PC-9 (cell line): Measurements from ENCODE around the gene ZNF462. TPM values are rescaled to one million over a fixed set of nuclear protein-coding genes. Genes with fewer than 3 reads are reported as not detected.

Source experiments
- BruUV-seq: library from RNA; stranded (reverse); fragments of 400-500 nt; replicated peaks from 2 replicates; lab custom pipeline; 2021; lab: Mats Ljungman, UMichigan
- CTCF ChIA-PET: fragments of 300-600 bp; sonication (Branson Sonifier 250); formaldehyde crosslinking; loops from one replicate; lab custom pipeline; 2022; ENCODE audit warnings: antibody characterized with exemption; lab: Charles Lee
- POLR2A ChIA-PET: fragments of 300-600 bp; sonication (Branson Sonifier 250); formaldehyde crosslinking; loops from one replicate; lab custom pipeline; 2022; ENCODE audit warnings: antibody characterized with exemption; ENCODE audit not compliant: unreplicated experiment; lab: Charles Lee
- DNase-seq, 2 experiments: peaks; one replicate each; pipeline versions ENCODE4 v3.0.0 to v3.0.0-alpha.2; 2015 to 2022; ENCODE audit warnings: mixed read lengths in 1 of 2
- H2AFZ ChIP-seq: fragments of 200-600 bp; sonication (generic); 2 replicates; pipeline ENCODE4 v1.8.1; 2017; ENCODE audit warnings: antibody characterized with exemption
- H3F3A ChIP-seq: fragments of 200-600 bp; sonication (generic); 2 replicates; pipeline ENCODE4 v1.8.1; 2017; ENCODE audit warnings: antibody characterized with exemption, mild to moderate bottlenecking, low read depth; ENCODE audit not compliant: insufficient read depth
- H3K27ac ChIP-seq: fragments of 200-600 bp; sonication (generic); 2 replicates; pipeline ENCODE4 v1.6.1; 2016; ENCODE audit warnings: mixed run types
- H3K27me3 ChIP-seq: fragments of 200-600 bp; sonication (generic); 2 replicates; pipeline ENCODE4 v1.6.1; 2016; ENCODE audit warnings: low read depth, mixed run types; ENCODE audit not compliant: insufficient read depth
- H3K36me3 ChIP-seq: fragments of 200-600 bp; sonication (generic); 2 replicates; pipeline ENCODE4 v1.6.1; 2016; ENCODE audit warnings: low read depth, mixed run types
- H3K4me1 ChIP-seq: fragments of 200-600 bp; sonication (generic); replicated peaks from 2 replicates; pipeline ENCODE4 v1.6.1; 2016; ENCODE audit warnings: mixed run types; ENCODE audit not compliant: insufficient read depth
- H3K4me2 ChIP-seq: fragments of 200-600 bp; sonication (generic); 2 replicates; pipeline ENCODE4 v1.6.1; 2017; ENCODE audit warnings: mixed run types
- H3K4me3 ChIP-seq: fragments of 200-600 bp; sonication (generic); 2 replicates; pipeline ENCODE4 v1.6.1; 2016; ENCODE audit warnings: mixed run types
- H3K79me2 ChIP-seq: fragments of 200-600 bp; sonication (generic); 2 replicates; pipeline ENCODE4 v1.6.1; 2017; ENCODE audit warnings: low read depth, mixed run types
- H3K9me2 ChIP-seq: fragments of 200-600 bp; sonication (generic); 2 replicates; pipeline ENCODE4 v1.8.1; 2017; ENCODE audit warnings: mild to moderate bottlenecking; ENCODE audit not compliant: insufficient read depth
- H3K9me3 ChIP-seq: fragments of 200-600 bp; sonication (generic); 2 replicates; pipeline ENCODE4 v1.8.1; 2016; ENCODE audit warnings: low read depth; ENCODE audit not compliant: insufficient read depth
- H4K20me1 ChIP-seq: fragments of 200-600 bp; sonication (generic); 2 replicates; pipeline ENCODE4 v1.8.1; 2017; ENCODE audit not compliant: insufficient read depth
- EZH2 ChIP-seq: fragments of 200-600 bp; sonication (generic); IDR thresholded peaks from 2 replicates; pipeline ENCODE4 v1.8.0; 2017; ENCODE audit warnings: antibody characterized with exemption, low read depth
- intact Hi-C: fragments of 100-400 bp; cut with micrococcal nuclease; formaldehyde crosslinking; loops from one replicate; pipeline ENCODE4 v1.10.0; 2022; ENCODE audit not compliant: unreplicated experiment
- total RNA-seq: library from RNA; stranded (reverse); gene quantifications from 2 replicates; pipeline ENCODE4 v1.2.3, GENCODE V29; 2021
- TF ChIP-seq, protein P1 (sequence below): fragments of 200-600 bp; sonication (generic); conservative IDR thresholded peaks from 2 replicates; pipeline ENCODE4 v1.6.1; 2017; ENCODE audit warnings: mixed run types, antibody characterized with exemption, mild to moderate bottlenecking, moderate library complexity

ZNF462 gene
- total RNA-seq, 1 experiment from 2014 or later, result 4.8 TPM

DNA sequence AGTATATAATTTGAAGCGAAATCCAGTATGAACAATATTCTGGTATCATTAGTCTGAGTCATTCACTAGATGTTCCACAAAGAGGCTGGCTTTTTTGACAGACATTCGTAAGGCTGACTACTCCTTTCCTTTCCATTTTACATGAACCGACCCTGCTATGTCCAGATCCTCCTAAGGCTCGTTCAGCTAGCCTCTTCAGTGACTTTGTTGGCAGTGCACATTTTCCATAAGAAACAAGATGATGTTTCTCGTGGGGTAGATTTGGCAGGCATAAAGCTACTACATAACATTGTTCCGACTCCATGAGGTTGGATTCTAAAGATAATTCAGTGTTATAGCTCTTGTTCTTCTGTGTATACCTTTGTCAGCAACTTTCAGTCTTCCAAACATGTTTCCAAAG lies 49.0 kb downstream of the ZNF462 start:
- H3K9me2 ChIP-seq, result no peaks in the 10 kb centered on the region
- BruUV-seq, result no TSS peak
- intact Hi-C loops, result no loop called here
- no peak overlapping the region for H3K4me3 ChIP-seq
- H3K4me2 ChIP-seq, result no peak overlapping the region
- H3K9me3 ChIP-seq, result peaks cover 4% of the 10 kb centered on the region; the same call in 1 of the 2 replicates
- H3K27me3 ChIP-seq, result no peaks in the 10 kb centered on the region
- H3K27ac ChIP-seq, result no peak overlapping the region
- peaks cover 5% of the 10 kb centered on the region; the same call in 1 of the 2 replicates for H3F3A ChIP-seq
- CTCF ChIA-PET, result no interaction called here
- DNase-seq, result no peak
- TF ChIP-seq, protein P1, sequence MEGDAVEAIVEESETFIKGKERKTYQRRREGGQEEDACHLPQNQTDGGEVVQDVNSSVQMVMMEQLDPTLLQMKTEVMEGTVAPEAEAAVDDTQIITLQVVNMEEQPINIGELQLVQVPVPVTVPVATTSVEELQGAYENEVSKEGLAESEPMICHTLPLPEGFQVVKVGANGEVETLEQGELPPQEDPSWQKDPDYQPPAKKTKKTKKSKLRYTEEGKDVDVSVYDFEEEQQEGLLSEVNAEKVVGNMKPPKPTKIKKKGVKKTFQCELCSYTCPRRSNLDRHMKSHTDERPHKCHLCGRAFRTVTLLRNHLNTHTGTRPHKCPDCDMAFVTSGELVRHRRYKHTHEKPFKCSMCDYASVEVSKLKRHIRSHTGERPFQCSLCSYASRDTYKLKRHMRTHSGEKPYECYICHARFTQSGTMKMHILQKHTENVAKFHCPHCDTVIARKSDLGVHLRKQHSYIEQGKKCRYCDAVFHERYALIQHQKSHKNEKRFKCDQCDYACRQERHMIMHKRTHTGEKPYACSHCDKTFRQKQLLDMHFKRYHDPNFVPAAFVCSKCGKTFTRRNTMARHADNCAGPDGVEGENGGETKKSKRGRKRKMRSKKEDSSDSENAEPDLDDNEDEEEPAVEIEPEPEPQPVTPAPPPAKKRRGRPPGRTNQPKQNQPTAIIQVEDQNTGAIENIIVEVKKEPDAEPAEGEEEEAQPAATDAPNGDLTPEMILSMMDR, result no peak
- no peak for TF ChIP-seq EZH2
- H3K79me2 ChIP-seq, result no peaks in the 10 kb centered on the region
- POLR2A ChIA-PET, result no interaction called here
- H3K4me1 ChIP-seq, result peaks cover 10% of the 10 kb centered on the region
- no peak overlapping the region for H2AFZ ChIP-seq
- no peaks in the 10 kb centered on the region for H3K36me3 ChIP-seq
- H4K20me1 ChIP-seq, result no peaks in the 10 kb centered on the region

DNA sequence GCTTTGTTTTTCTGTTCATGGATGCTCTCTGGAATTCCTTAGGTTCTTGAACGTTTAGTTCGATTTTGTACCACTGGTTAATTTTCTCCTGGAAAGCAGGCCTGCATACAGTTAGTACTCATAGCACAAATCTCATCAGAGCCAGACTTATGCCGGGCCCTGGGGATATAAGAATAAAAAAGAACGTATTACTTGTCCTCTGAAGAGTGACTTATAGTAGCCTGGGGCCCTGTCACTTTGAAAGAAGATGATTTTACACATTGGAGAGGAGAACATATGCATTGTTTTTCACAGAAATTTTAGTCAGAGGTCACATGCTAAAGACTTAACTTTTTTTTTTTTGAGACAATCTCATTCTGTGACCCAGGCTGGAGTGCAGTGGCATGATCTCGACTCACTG lies 50.3 kb downstream of the ZNF462 start:
- H3K9me3 ChIP-seq, result peaks cover 4% of the 10 kb centered on the region; the same call in 1 of the 2 replicates
- no peaks in the 10 kb centered on the region for H3K9me2 ChIP-seq
- intact Hi-C loops, result no loop called here
- no peaks in the 10 kb centered on the region for H3K79me2 ChIP-seq
- H3K4me2 ChIP-seq, result no peak overlapping the region
- no peak overlapping the region for H2AFZ ChIP-seq
- ChIA-PET CTCF (no interaction called here), POLR2A (no interaction called here)
- H4K20me1 ChIP-seq, result no peaks in the 10 kb centered on the region
- no peaks in the 10 kb centered on the region for H3K36me3 ChIP-seq
- H3K27ac ChIP-seq, result no peak overlapping the region
- H3K4me3 ChIP-seq, result no peak overlapping the region
- peaks cover 10% of the 10 kb centered on the region; the same call in 1 of the 2 replicates for H3F3A ChIP-seq
- no TSS peak for BruUV-seq
- no peak for DNase-seq
- H3K4me1 ChIP-seq, result peaks cover 17% of the 10 kb centered on the region
- no peaks in the 10 kb centered on the region for H3K27me3 ChIP-seq
- no peak for TF ChIP-seq EZH2
- TF ChIP-seq, protein P1, result no peak

- no peak for DNase-seq
- Histone ChIP-seq H3F3A (peaks cover 10% of the 10 kb centered on the region; the same call in 1 of the 2 replicates), H3K9me2 (no peaks in the 10 kb centered on the region), H2AFZ (no peak overlapping the region), H3K79me2 (no peaks in the 10 kb centered on the region), H3K27me3 (no peaks in the 10 kb centered on the region), H4K20me1 (no peaks in the 10 kb centered on the region), H3K4me1 (peaks cover 23% of the 10 kb centered on the region), H3K36me3 (no peaks in the 10 kb centered on the region), H3K4me3 (no peak overlapping the region), H3K9me3 (peaks cover 4% of the 10 kb centered on the region; the same call in 1 of the 2 replicates), H3K4me2 (peak overlapping the region; percentile 50; the same call in 1 of the 2 replicates), H3K27ac (peak overlapping the region; percentile 59)
- CTCF ChIA-PET, result no interaction called here
- TF ChIP-seq, protein P1, result no peak
- no peak for TF ChIP-seq EZH2
- intact Hi-C loops, result loop anchor here (5.0 kb wide), 1 partner anchor 1004 kb away; no protein-coding TSS in a partner anchor
- BruUV-seq, result no TSS peak
- POLR2A ChIA-PET, result no interaction called here
These were observed 52.9 kb downstream of the ZNF462 start for GRCh38 chr9:106915851-106916250.
